ENCODE results near the gene GTF2F2.

GRCh38 chr13:45104261-45104660, 16.0 kb upstream of the GTF2F2 start:
- TF ChIP-seq CTCF (IDR thresholded peaks at IDR 0.05) (no peak), POLR2A (IDR thresholded peaks at IDR 0.05) (no peak)
